HG02798 (cell line): ENCODE data around the gene VPS54.

Source experiments
- ATAC-seq: cut with Tn5 transposase; IDR thresholded peaks from one replicate; pipeline ENCODE4 v1.9.1; 2021; ENCODE audit warnings: mild to moderate bottlenecking; ENCODE audit not compliant: unreplicated experiment, poor library complexity

The VPS54 gene, protein sequence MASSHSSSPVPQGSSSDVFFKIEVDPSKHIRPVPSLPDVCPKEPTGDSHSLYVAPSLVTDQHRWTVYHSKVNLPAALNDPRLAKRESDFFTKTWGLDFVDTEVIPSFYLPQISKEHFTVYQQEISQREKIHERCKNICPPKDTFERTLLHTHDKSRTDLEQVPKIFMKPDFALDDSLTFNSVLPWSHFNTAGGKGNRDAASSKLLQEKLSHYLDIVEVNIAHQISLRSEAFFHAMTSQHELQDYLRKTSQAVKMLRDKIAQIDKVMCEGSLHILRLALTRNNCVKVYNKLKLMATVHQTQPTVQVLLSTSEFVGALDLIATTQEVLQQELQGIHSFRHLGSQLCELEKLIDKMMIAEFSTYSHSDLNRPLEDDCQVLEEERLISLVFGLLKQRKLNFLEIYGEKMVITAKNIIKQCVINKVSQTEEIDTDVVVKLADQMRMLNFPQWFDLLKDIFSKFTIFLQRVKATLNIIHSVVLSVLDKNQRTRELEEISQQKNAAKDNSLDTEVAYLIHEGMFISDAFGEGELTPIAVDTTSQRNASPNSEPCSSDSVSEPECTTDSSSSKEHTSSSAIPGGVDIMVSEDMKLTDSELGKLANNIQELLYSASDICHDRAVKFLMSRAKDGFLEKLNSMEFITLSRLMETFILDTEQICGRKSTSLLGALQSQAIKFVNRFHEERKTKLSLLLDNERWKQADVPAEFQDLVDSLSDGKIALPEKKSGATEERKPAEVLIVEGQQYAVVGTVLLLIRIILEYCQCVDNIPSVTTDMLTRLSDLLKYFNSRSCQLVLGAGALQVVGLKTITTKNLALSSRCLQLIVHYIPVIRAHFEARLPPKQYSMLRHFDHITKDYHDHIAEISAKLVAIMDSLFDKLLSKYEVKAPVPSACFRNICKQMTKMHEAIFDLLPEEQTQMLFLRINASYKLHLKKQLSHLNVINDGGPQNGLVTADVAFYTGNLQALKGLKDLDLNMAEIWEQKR

DNA sequence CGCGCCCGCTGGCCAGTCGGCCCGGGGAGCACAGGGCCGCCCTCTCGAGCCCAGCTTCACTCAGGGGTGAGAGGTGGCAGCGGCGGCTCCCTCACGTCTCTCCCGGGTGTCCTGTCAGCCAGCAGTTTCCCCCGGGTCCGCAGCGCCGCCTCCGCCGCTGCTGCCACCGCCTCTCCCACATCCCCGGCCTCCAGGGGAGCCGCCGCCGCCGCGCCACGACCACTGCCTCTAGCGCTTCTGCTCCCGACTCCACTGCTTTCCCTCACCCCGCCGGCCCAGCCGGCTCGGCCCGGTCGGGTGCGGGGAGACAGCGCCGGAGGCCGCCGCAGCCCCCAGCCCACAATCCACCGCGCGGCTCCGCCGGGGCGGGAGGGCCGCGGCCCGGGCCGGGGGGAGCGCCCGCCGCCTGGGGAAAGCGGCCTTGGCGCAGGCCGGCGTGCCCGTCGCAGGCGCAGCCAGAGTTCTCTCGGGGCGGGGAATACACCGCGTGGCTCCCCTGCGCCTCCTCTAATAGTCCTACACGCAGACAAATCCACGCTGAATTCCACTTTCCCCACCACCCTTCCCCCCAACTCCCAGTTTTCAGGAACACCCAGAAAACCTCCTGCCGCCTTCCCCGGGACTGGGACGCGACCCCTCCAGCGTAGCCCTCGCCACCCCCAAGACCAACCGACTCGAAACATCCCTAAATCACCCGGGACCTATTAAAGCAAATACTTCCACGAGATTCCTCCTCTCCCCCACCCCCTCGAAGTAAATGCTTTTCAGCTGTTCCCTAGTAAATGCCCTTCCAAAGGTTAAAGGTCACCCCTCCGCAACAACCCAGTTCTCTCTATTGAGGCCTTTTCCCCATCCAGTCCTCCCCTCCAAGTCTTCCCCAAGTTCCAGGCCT is at the start of gene VPS54:
Gene VPS54 (minus strand): TSS at position 346 of the 892 bp plus-strand sequence. CDS start 35,429 bp downstream, outside the sequence.
- peak; percentile 74 for ATAC-seq

DNA sequence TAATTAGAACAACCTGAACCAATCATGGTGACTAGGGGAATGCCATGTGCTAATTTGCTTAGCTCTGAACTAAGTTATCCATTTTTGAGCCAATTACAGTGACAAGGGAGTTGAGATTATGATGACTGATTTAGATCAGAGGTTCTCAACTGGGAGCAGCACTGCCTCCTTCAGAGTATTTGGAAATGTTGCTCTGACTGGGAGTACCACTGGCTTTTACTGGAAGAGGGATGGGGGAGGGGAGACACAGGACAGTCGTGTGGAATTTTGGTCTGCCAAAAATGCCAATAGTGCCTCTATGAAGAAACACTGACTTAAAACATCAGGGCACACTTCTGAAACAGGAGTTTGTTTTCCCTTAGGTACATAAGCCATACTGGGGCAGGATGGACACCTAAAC is 48.1 kb upstream of the VPS54 start:
- ATAC-seq: no peak

DNA sequence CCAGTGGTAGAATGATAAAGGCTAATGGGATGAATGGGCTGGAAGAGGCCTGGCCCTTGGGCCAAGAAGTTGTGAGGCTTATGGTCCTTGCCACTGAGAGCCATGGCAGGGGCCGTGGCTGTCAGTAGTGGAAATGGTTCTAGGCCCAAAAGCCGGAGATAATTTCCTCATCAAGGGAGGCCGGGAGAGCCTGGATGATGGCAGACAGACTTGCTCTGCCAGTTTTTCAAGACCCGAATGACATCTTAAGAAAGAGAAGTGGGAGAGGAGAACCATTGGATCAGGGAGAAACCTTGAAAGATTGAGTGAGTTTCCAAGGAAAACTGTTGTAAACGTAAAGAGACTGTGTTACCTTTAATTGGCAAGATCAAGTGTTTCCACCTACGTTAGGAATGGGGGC is 46.3 kb upstream of the VPS54 start:
- no peak for ATAC-seq

DNA sequence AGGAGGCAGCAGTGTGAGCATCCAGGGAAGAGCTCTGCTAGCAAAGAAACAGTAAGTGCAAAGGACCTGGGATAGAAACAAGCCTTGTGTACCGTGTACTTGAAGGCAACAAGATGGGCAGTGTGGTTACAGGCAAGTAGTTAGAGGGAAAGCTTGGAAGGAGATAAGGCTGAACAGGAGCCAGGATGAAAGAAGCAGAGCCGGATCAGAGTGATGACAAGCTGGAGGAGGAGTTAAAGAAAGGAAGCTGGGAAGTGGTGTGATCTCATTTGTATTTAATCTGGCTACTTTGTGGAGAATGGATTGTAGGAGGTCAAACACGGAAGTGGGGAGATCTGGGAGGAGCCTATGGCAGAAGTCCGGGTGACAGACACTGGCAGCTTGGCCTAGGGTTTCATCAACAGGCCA is 44.7 kb upstream of the VPS54 start:
- ATAC-seq: no peak

DNA sequence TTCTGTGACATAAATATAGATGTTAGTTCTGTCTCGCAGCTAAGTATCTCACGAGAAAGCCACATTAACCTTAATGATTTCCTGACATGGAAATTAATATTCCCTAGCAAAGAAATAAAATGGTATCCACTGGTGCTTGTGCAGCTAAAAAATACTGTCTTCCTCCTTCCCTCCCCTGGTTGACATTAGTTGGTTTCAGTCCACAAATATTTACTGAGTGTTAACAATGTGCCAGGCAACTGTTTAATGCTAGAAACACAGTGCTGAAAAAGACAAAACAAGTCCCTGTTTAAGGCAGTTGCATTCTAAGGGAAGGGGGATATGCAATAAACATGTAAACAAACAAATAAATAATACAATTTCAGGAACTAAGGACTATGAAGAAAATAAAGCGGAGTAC is 44.2 kb upstream of the VPS54 start:
- ATAC-seq: no peak

DNA sequence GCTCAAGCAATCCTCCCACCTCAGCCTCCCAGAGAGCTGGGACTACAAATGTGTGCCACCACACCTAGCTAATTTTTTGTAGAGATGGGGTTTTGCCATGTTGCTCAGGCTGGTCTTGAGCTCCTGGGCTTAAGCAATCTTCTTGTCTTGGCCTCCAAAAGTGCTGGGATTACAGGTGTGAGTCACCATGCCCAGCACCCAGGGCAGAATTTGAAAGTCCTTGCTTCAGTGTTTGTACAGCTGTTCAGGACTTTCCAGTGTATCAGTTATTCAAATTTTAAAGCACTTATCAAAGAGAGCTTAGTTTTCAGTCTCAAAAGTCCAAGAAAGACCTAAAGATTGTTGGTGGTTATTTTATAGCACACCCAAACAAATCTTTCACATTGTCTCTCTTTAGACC is 43.6 kb upstream of the VPS54 start:
- ATAC-seq: peak; percentile 76

DNA sequence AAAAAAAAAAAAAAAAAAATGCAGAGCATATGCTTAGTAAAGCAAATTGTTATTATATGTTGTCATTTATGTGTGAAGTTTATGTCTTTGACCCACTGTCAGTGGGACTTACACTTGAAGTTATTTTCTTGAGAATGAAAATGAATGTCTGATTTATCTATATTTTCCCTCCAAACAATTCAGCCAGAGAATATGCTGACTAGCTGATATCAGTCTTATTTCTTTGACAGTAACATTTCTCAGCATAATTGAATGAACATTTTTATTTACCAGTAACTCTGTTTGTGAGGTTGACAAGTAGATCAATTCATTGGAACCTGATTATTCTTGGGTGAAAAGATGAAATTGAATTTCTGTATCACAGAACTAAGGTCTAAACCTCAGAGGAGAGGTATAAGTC is 40.0 kb upstream of the VPS54 start:
- ATAC-seq: no peak

DNA sequence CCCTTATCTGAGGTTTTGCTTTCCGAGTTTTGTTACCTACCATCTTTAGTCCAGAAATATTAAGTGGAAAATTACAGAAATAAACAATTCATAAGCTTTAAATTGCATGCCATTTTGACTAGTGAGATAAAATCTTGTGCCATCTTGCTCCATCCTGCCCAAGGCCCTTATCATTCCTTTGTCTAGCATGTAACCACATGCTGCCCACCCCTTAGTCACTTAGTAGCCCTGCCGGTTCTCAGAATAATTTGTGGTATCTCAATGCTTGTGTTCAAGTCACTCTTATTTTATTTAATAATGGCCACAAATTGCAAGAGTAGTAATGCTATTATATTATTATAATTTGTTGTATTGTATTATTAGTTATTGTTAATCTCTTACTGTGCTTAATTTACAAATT is 36.8 kb upstream of the VPS54 start:
- no peak for ATAC-seq

DNA sequence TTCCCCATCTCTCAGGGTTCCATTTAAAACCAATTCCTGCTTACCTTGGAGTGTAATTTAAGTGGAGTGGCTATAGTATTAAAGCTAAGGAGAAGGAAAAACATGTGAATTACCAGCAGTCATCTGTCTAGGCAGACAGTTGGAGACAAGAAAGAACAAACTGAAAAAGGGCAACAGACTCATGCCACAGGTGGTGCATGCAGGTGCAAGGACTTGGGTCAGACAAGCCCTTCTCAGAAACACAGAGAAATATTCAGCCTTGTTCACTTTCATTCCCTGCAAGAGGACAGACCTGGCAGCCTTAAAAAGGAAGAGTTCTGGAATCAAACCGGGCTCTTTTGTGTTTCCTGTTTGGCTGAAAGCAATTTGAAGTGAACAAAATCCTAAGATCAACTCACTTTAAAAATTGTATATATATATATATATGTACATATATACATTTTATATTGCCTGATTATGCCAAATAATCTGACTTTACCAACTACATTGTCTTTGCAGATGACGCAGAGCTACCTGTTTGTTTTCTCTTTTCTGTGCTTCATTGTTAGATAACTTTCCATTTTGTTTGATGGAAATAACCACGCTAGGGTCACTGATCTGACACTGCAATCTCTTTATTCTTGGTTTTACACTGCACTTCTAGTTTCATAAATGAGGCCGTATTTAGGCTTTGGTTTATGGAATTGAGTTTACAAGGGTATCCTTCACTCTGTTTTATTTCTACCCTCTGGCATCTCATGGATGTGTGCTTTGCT is 35.1 kb upstream of the VPS54 start:
- peak; percentile 59 for ATAC-seq

DNA sequence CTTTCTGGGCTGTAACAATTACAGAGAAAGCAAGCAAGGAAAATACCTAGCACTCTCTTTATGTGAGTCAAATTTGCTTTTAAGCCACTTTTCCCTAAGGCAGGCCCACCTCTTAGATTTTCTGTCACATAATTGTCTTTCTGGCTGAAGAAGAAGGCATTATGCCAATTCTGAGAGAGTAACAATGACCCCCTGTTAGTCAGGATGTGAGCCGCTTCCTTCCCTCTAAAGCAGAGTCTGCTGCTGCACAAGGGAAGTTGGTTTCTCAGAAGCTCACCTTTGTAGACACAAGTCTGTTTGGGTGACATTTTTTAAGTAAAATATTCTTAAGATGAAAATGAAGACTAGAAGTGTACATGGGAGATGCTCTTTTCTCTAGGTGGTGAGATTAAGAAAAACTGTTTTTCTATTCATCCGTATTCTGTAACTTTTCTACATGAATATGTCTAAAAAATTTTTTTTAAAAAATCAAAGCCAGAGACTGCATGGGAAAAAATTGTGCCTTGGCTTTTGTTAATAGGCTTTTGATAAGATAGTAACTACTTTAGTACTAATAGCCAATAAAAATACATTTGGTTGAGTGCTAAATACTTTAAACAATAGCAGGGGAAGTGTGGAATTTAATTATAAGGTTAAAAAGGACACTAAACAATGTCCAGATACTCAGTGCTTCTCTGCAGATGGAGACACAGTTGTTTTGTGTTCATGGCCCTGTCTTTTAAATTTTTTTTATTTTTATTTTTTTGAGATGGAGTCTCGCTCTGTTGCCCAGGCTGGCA is 33.4 kb upstream of the VPS54 start:
- no peak for ATAC-seq

DNA sequence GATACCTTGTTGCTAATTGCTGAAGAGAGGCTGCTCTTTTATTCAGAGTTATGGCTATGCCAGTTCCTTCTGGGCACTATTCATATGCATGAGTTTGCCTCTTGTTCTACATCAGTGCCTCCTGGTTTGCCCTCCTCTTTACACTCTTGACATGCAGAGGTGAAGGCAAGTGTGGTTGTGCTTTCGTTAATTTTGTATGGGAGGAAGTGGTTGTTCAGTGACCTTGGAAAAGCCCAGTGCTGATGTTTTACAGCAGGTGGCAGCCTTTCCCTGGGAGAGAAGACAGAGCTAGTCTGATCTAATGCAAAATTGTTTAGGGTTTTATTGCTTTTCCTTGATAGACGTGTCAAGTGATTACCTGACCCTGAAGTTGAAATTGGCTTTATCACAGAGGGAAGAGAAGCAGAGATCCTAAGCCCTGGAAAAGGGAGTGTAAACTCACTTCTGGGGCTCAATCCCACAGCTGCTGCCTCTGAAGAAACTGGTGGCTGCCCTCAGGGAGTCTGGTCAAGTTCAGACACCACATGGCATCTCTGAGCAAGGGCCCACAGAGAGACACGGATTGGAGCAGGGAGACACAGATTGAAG is 30.5 kb upstream of the VPS54 start:
- peak; percentile 85 for ATAC-seq

DNA sequence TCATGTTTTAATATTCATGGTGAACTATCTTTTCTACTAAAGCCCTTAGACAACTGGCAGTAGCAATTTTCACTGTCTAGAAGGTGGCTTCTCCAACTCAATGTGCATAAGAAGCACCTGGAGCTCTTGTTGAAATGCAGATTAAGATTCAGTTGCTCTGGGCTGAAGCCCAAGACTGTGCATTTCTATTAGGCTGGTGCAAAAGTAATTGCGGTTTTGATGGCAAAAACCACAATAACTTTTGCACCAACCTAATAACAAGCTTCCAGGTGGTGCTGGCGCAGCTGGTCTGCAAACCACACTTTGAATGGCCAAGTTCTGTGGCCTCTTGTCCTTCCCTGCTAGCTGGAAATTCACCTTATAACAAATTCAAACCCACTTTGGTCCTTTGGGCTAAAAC is 26.7 kb upstream of the VPS54 start:
- no peak for ATAC-seq

DNA sequence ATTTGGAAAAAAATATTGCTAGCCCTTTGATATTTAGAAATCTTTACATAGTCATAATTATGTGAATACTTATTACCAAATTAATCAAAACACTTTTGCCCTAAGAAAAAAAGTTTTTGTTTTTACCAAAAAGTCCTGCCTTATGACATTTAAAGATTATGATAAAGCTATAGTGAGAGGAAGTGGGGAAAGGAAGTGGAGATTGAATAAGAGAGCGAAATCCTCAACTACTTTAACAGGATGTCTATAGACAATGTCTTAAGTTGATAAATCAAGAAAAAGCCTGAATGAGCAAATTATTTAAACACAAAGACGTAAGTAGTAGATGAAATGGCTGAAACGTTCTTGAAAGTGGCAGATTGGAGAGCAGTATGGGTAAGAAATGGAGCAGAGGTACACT is 20.9 kb upstream of the VPS54 start:
- ATAC-seq: no peak

DNA sequence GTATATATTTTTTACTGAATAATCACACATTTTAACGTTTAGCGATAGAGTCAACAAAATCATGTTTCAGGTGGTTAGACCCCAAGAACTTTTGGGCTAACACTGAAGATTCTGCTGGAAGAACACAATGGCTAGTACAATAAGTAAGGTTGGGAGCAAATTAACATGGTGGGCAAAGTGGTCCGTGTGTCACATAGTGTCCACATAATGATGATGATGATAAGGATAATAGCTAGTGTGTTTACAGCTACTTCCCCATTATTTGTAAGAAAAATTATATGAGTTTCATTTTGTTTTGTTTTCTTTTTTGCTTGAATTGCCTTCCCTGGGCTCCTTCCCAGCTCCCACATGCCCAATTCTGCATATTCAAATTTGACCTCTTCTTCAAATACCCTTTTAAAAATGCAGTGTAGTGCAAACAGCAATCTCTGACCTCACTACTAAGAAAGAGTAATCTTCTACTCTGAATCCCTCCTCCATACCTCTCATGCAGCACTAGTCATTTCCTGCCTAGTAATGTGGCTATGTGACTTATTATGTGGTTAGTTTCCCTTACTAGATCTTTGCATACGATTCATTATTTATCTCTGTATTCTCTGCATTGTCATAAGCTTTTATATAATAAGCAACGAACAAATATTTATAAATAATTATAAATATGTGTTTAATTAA is 16.9 kb upstream of the VPS54 start:
- peak; percentile 95 for ATAC-seq

DNA sequence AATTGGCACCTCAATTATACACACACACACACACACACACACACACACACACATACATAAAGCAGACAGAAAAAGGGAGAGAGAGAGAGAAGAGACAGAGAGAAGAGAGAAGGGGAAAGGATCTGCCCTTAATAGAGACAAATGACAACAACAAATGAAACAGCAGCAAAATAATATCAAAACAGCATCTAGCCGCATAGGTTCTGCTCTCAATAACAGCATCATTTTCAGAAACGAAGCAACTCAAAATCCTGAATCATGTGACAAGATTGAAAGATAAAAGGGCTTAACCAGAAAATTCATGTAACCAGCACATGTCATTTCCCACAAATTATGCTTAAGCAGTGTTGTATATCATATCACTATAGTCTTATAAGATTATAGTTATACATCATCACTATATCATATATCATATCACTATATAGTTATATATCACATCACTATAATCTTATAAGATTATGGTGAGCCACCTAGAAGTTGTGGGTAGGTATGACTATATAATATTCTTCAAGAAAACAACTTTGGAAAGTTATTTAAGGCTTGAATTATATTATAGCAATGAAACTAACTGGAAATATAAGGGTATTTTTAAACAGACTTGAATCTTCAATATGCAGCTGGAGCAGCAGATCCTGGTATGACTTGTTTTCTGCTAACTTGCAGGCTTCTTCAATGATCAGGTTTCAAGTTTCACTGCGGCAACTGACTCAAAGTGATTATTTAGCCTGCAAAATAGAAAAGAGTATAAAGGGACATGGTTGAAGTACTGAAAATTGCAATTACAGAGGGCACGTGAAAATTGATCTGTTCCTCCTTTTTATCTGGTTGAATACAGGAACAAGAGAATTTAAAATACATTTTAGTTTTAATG is 16.1 kb upstream of the VPS54 start:
- ATAC-seq: peak; percentile 41

DNA sequence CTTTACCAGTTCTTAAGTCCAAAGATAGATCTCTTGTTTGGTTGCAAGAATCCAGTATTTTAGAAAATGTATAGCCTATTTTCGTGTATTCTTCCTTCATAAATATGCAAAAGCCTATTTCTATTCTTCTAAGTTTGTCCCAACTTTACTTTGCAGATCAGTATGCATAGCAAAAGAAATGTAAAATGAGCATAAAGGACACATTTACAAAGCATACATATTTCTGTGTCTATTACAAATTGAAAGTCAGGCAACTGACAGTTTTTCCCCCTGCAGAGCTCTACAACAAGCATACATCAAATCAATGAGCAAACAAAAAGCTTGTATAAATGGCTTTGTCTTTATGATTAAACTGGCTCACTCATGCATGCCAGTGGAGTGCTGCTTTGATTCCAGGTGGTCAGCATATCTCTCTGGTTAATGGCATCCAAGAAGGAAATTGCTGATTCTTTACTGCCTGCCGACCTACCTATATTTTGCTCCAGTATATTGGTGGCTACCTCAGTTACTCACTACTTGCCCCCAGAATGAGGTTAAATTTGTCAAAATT is 10.0 kb upstream of the VPS54 start:
- no peak for ATAC-seq

DNA sequence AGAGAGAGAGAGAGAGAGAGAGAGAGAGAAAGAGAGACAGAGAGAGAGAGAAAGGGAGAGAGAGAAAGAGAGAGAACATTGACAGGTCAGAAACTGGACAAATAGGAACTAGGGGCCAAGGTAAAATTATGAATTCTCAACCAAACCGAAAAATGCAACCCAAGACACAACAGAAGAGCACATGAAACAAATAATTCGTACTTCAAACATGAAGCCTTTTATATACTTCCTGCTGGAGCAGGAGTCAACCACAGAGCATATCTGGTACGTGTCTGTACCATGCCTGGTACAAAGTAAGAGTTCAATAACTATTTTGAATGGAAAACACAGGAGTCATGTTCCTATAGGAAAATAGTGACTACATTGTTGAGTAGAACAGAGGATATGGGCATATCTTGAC is 6.5 kb upstream of the VPS54 start:
- ATAC-seq: no peak
